ENCODE results near the gene BICRA. TPM values are rescaled to one million over a fixed set of nuclear protein-coding genes. Genes with fewer than 3 reads are reported as not detected.
A peak's percentile ranks its signal among the peaks of the same experiment; 100 is the strongest.
"Not testable (repeated sequence)": the region's sequence is repeated elsewhere in the genome, so short reads cannot be mapped to it uniquely, and the experiment has no call there.

The BICRA gene
- total and polyA plus RNA-seq, 12 donors = 1.8 to 24.6 (median 9.0) TPM

DNA sequence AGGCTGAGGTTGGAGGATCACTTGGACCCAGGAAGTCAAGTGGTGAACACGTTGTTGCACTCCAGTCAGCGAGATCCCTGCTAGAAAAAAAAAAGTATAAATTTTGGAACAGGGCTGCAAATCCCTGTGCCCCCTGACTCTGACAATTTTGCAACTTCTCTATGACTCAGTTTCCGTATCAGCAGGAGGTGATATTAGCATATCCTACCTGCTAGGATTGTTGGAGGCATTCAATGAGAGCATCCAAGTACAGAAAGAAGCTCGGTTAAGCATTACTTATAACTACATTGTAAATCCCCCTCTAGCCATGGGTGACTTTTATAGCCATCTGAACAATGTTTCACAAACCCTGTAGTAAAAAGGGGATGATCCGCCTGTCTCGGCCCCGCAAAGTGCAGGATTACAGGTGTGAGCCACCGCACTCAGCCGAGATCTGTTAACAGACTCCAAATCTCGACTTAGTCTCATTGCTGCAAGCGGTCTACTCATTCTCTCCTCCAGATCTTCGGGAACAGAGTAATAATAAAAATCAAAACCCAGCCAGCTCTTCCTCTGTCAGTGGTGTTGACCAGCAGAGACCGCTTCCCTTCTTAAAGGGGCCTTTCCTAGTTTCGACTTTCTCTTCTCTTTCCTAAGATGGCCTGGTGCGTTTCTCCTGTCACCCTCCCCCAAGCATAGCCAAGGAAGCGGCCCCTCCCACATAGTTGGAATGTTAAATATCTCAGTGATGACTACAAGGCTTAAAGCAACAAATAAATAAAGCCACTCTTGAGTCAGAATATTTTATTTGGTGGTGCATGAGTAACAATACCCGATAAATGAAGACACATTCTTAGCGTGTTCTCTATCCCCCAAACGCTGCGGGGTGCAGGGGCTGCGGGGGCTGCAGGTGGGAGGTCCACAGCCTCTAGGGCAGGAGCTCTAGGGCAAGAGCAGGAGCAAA is 10.3 kb upstream of the BICRA start:
- H3K27ac ChIP-seq = peak overlapping the region in 4 of 5 donors; percentile 51 to 90 (median 68)
- peak in 1 of 2 donors; percentile 48 for TF ChIP-seq POLR2A (IDR thresholded peaks at IDR 0.05)
- TF ChIP-seq, protein P1, sequence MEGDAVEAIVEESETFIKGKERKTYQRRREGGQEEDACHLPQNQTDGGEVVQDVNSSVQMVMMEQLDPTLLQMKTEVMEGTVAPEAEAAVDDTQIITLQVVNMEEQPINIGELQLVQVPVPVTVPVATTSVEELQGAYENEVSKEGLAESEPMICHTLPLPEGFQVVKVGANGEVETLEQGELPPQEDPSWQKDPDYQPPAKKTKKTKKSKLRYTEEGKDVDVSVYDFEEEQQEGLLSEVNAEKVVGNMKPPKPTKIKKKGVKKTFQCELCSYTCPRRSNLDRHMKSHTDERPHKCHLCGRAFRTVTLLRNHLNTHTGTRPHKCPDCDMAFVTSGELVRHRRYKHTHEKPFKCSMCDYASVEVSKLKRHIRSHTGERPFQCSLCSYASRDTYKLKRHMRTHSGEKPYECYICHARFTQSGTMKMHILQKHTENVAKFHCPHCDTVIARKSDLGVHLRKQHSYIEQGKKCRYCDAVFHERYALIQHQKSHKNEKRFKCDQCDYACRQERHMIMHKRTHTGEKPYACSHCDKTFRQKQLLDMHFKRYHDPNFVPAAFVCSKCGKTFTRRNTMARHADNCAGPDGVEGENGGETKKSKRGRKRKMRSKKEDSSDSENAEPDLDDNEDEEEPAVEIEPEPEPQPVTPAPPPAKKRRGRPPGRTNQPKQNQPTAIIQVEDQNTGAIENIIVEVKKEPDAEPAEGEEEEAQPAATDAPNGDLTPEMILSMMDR (IDR thresholded peaks at IDR 0.05) = no peak
- no peaks in the 10 kb centered on the region for H3K9me3 ChIP-seq (replicated peaks in 1 of 3)
- 18 to 28% (median 22%) methylated on average over 21 of the region's 21 CpGs for WGBS, 4 donors
- H3K27me3 ChIP-seq = no peaks in the 10 kb centered on the region
- intact Hi-C loops (cut with DNase I) = no loop called here
- DNase-seq = peak; percentile 39 to 83 (median 74)
- H3K4me1 ChIP-seq (replicated peaks in 1 of 2) = peaks cover 10 to 17% of the 10 kb centered on the region in 2 donors
- H3K36me3 ChIP-seq (replicated peaks in 1 of 2) = no peaks in the 10 kb centered on the region
- peak overlapping the region in 1 of 4 donors; percentile 59 for H3K4me3 ChIP-seq

DNA sequence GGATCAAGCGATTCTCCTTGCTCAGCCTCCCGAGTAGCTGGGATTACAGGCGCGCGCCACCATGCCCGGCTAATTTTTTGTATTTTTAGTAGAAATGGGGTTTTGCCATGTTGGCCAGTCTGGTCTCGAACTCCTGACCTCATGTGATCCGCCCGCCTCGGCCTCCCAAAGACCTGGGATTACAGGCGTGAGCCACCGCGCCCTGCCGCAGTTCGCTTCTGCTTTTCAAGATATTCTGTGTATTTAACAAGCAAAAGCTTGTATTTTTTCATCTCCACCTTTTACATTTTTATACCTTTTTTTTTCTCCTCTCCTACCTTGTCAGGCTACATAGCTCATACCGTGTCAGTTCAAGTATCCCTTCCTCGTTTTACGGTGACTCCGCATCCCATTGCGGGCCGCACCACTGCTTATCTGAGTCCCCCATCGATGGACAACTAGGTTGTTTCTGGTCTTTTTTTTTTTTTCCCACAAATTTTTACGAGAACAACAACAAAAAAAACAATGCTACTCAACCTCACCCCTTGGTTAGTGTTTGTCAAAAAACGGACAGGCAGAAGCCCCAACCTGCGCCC is 9.2 kb upstream of the BICRA start:
- peak in 1 of 2 donors; percentile 4 for TF ChIP-seq POLR2A (IDR thresholded peaks at IDR 0.05)
- H3K36me3 ChIP-seq (replicated peaks in 1 of 2); H3K27me3 ChIP-seq; H3K9me3 ChIP-seq (replicated peaks in 1 of 3): not testable (repeated sequence)
- Histone ChIP-seq H3K4me3 (peak overlapping the region in 1 of 4 donors; percentile 59), H3K4me1 (replicated peaks in 1 of 2) (peaks cover 10 to 17% of the 10 kb centered on the region in 2 donors), H3K27ac (peak overlapping the region in 3 of 5 donors; percentile 54 to 90 (median 81))
- intact Hi-C loops (cut with DNase I) = loop anchor here in 1 of 2 donors (10.0 kb wide), 1 partner anchor 95 kb away; no protein-coding TSS in a partner anchor
- WGBS, 4 donors = 33 to 43% (median 37%) methylated on average over 24 to 25 of the region's 25 CpGs
- DNase-seq = peak in 1 of 7 donors; percentile 28

DNA sequence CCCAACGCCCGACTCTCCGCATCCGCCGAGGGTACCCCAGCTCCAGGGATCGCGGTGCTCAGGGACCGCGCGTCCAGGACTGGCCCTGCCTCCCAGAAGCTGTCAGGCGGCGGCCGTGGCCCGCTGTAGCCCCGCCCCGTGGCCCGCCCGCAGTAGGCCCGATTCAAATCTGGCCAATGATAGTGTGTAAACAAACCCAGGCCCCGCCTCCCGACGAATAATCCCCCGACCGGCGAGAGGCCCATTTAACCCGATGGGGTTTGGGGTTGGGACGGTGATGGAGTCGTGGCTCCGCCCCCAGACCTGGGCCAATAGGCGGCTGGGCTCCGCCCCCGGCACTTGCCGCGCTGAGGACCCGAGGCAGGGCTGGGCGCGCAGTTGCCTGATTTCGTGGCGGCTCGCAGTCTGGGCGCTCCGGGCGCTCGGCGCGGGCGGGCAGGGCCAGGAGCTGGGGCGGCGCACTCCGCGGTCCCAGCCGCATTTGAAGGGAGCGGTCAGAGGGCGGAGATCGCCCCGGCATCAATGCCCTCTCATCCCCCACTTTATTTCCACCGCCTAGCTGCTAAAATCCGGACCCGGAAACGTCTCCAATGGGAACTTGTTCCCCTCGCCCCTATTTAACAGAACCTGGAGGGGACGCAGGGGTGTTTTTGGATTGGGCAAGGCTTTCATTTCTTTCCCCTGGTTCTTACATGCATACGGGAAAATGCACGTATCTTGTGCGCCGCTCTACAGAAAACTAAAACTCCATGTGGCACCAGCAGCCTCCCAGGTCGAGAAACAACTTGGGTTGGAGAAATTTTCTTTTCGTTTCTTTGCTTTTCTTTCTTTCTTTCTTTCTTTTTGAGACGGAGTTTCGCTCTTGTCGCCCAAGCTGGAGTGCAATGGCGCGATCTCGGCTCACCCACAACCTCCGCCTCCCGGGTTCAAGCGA is 8.4 kb upstream of the BICRA start:
- WGBS, 4 donors = 3 to 18% (median 4%) methylated on average over 16 to 77 of the region's 77 CpGs
- TF ChIP-seq, protein P1 (IDR thresholded peaks at IDR 0.05) = no peak
- peak; percentile 87 to 98 for TF ChIP-seq POLR2A (IDR thresholded peaks at IDR 0.05)
- intact Hi-C loops (cut with DNase I) = loop anchor here in 1 of 2 donors (10.0 kb wide), 1 partner anchor 94 kb away; no protein-coding TSS in a partner anchor

DNA sequence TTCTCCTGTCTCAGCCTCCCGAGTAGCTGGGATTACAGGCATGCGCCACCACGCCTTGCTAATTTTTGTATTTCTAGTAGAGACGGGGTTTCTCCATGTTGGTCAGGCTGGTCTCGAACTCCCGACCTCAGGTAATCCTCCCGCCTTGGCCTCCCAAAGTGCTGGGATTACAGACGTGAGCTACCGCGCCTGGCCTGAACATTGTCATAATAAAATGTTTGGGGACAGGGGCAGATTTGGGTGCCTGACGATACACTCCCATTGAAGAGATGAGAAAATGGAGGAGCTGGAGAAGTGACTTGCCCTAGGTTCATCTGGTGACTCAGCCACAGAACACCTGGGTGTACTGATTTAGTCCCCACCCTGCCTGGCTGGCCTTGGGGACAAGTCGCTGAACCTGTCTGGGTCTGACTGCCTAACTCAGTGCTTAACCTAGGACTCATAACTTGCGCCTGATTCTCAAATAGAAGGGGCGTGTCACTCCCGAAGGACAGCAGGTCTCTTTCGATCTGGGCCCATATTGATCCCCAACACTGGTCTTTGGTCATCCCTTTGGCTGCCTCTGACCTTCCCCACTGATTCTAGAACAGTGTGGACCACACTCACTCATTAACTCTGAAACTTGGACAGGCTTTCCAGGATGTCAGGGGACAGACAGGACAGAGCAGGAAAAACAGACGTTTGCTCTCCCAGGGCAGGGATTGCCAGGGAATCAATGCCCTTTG is 7.6 kb upstream of the BICRA start:
- H3K9me3 ChIP-seq (replicated peaks in 1 of 3) = no peaks in the 10 kb centered on the region
- peak overlapping the region in 3 of 5 donors; percentile 55 to 90 (median 88) for H3K27ac ChIP-seq
- H3K4me1 ChIP-seq (replicated peaks in 1 of 2) = peaks cover 10 to 17% of the 10 kb centered on the region in 2 donors
- 65 to 72% (median 67%) methylated on average over 17 of the region's 17 CpGs for WGBS, 4 donors
- intact Hi-C loops (cut with DNase I) = loop anchor here in 1 of 2 donors (10.0 kb wide), 1 partner anchor 93 kb away; no protein-coding TSS in a partner anchor
- no peaks in the 10 kb centered on the region for H3K27me3 ChIP-seq
- H3K36me3 ChIP-seq (replicated peaks in 1 of 2) = no peaks in the 10 kb centered on the region
- DNase-seq = no peak
- TF ChIP-seq, protein P1 (IDR thresholded peaks at IDR 0.05) = no peak
- no peak for TF ChIP-seq POLR2A (IDR thresholded peaks at IDR 0.05)
- H3K4me3 ChIP-seq = peak overlapping the region in 2 of 4 donors; percentile 26 to 59

More for the DNA sequence above, 8.4 kb upstream of the BICRA start:
- Histone ChIP-seq H3K4me3 (peak overlapping the region in 2 of 4 donors; percentile 26 to 59), H3K27ac (peak overlapping the region in 4 of 5 donors; percentile 51 to 90 (median 72)), H3K27me3 (no peaks in the 10 kb centered on the region), H3K4me1 (replicated peaks in 1 of 2) (peaks cover 10 to 17% of the 10 kb centered on the region in 2 donors), H3K9me3 (replicated peaks in 1 of 3) (no peaks in the 10 kb centered on the region), H3K36me3 (replicated peaks in 1 of 2) (no peaks in the 10 kb centered on the region)
- DNase-seq = peak; percentile 99 to 100 (median 100)

Data from adrenal gland (tissue), 12 donors.